Fibroblast of skin of right quadriceps (primary cell): ENCODE results near the gene CLEC16A.
"Not testable (repeated sequence)": the region's sequence is repeated elsewhere in the genome, so short reads cannot be mapped to it uniquely, and the experiment has no call there.

Experiments used
- DNase-seq: peaks from one replicate; pipeline ENCODE4 v3.0.0-alpha.2; 2013

CLEC16A gene

GRCh38 chr16:11088074-11088730 lies 143.8 kb downstream of the CLEC16A start:
- DNase-seq, result no peak

- DNase-seq, result no peak
Measured at GRCh38 chr16:11088831-11089230, 144.5 kb downstream of the CLEC16A start.

- DNase-seq, result peak; percentile 68
Measured at GRCh38 chr16:11089504-11090124, 145.2 kb downstream of the CLEC16A start.

- no peak for DNase-seq
Measured at GRCh38 chr16:11090232-11090631, 145.9 kb downstream of the CLEC16A start.

GRCh38 chr16:11091021-11091785 lies 146.8 kb downstream of the CLEC16A start:
- no peak for DNase-seq

GRCh38 chr16:11092788-11093571 lies 148.6 kb downstream of the CLEC16A start:
- DNase-seq, result no peak

- DNase-seq, result no peak
Measured at GRCh38 chr16:11093572-11094074, 149.3 kb downstream of the CLEC16A start.

- DNase-seq, result peak; percentile 35
Measured at GRCh38 chr16:11094075-11094856, 149.9 kb downstream of the CLEC16A start.

- no peak for DNase-seq
Measured at GRCh38 chr16:11094857-11095565, 150.6 kb downstream of the CLEC16A start.

- no peak for DNase-seq
Measured at GRCh38 chr16:11095935-11096334, 151.6 kb downstream of the CLEC16A start.

- no peak for DNase-seq
Measured at GRCh38 chr16:11097094-11097786, 152.9 kb downstream of the CLEC16A start.

GRCh38 chr16:11097787-11098167 lies 153.4 kb downstream of the CLEC16A start:
- DNase-seq, result no peak

- no peak for DNase-seq
Measured at GRCh38 chr16:11098601-11099390, 154.4 kb downstream of the CLEC16A start.

- DNase-seq, result no peak
Measured at GRCh38 chr16:11099672-11100205, 155.4 kb downstream of the CLEC16A start.

GRCh38 chr16:11100239-11100750 lies 155.9 kb downstream of the CLEC16A start:
- DNase-seq, result peak; percentile 83

- DNase-seq, result no peak
Measured at GRCh38 chr16:11101283-11101682, 156.9 kb downstream of the CLEC16A start.

- no peak for DNase-seq
Measured at GRCh38 chr16:11101695-11102522, 157.5 kb downstream of the CLEC16A start.

GRCh38 chr16:11102523-11102898 lies 158.1 kb downstream of the CLEC16A start:
- no peak for DNase-seq

GRCh38 chr16:11103301-11103700 lies 158.9 kb downstream of the CLEC16A start:
- DNase-seq, result not testable (repeated sequence)
